ENCODE data around the gene MUC3A.

DNA sequence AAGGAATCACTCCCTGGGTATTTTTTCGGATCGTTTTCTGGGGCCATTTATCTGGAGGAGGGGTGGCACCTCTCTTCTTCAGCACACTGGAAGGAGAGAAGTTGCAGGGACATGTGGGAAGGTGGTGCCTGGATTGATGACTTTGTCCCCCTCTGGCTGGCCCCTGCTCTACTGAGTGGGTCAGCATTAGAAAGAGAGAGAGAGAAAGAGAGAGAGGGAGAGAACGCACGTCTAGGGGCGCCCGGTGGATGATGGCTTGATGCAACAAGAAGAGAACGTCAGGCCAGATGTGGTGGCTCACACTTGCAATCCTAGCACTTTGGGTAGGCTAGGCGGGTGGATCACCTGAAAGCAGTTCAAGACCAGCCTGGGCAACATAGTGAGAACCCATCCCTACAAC lies 14.5 kb downstream of the MUC3A start:
- TF ChIP-seq POLR2A (IDR thresholded peaks at IDR 0.05; ENCODE audit: low read depth, low read length) (no peak), POLR2AphosphoS5 (IDR thresholded peaks at IDR 0.05; ENCODE audit: low read depth, low read length) (no peak), POU2F2 (IDR thresholded peaks at IDR 0.05; ENCODE audit: low read depth, low read length) (no peak), TAF1 (IDR thresholded peaks at IDR 0.05; ENCODE audit: low read depth, low read length) (no peak), SPI1 (IDR thresholded peaks at IDR 0.05; ENCODE audit: low read depth, low read length) (no peak), PAX5 (IDR thresholded peaks at IDR 0.05; ENCODE audit: insufficient read depth, low read length, severe bottlenecking) (no peak)
